HEK293 (cell line): ENCODE data around the gene IER2.

ENCODE experiments used
- EGR2 ChIP-seq: fragments of 450-650 bp; formaldehyde crosslinking; IDR thresholded peaks from 2 replicates; pipeline ENCODE4 v1.5.1; 2016; ENCODE audit warnings: low read depth, missing biosample characterization, missing genetic modification characterization
- GFI1B ChIP-seq: fragments of 450-650 bp; formaldehyde crosslinking; IDR thresholded peaks from 2 replicates; pipeline ENCODE4 v1.5.1; 2016; ENCODE audit warnings: missing biosample characterization, missing genetic modification characterization
- GLIS2 ChIP-seq: fragments of 450-650 bp; formaldehyde crosslinking; IDR thresholded peaks from 2 replicates; pipeline ENCODE4 v1.5.1; 2016; ENCODE audit warnings: missing biosample characterization, missing genetic modification characterization
- KLF8 ChIP-seq: fragments of 450-650 bp; formaldehyde crosslinking; IDR thresholded peaks from 2 replicates; pipeline ENCODE4 v1.5.1; 2016; ENCODE audit warnings: missing biosample characterization, missing genetic modification characterization
- MYNN ChIP-seq: fragments of 450-650 bp; formaldehyde crosslinking; IDR thresholded peaks from 2 replicates; pipeline ENCODE4 v1.5.1; 2016; ENCODE audit warnings: missing biosample characterization, missing genetic modification characterization, borderline replicate concordance
- PRDM4 ChIP-seq: fragments of 450-650 bp; formaldehyde crosslinking; IDR thresholded peaks from 2 replicates; pipeline ENCODE4 v1.5.1; 2017; ENCODE audit warnings: missing biosample characterization, missing genetic modification characterization
- RBAK ChIP-seq: fragments of 450-650 bp; formaldehyde crosslinking; IDR thresholded peaks from 2 replicates; pipeline ENCODE4 v1.5.1; 2016; ENCODE audit warnings: missing biosample characterization, missing genetic modification characterization
- REPIN1 ChIP-seq: fragments of 450-650 bp; formaldehyde crosslinking; IDR thresholded peaks from 2 replicates; pipeline ENCODE4 v1.5.1; 2017; ENCODE audit warnings: missing biosample characterization, missing genetic modification characterization, low read depth
- SP3 ChIP-seq: fragments of 450-650 bp; formaldehyde crosslinking; IDR thresholded peaks from 2 replicates; pipeline ENCODE4 v1.5.1; 2016; ENCODE audit warnings: missing biosample characterization, missing genetic modification characterization
- YY1 ChIP-seq: fragments of 450-650 bp; formaldehyde crosslinking; IDR thresholded peaks from 2 replicates; pipeline ENCODE4 v1.5.1; 2018; ENCODE audit warnings: missing biosample characterization, missing genetic modification characterization
- ZBTB48 ChIP-seq: fragments of 450-650 bp; formaldehyde crosslinking; IDR thresholded peaks from 2 replicates; pipeline ENCODE4 v1.5.1; 2016; ENCODE audit warnings: missing biosample characterization, missing genetic modification characterization
- ZBTB8A ChIP-seq: fragments of 450-650 bp; formaldehyde crosslinking; IDR thresholded peaks from 2 replicates; pipeline ENCODE4 v1.5.1; 2016; ENCODE audit warnings: missing biosample characterization, missing genetic modification characterization
- ZNF146 ChIP-seq: fragments of 450-650 bp; formaldehyde crosslinking; IDR thresholded peaks from 2 replicates; pipeline ENCODE4 v1.5.1; 2016; ENCODE audit warnings: missing biosample characterization, missing genetic modification characterization
- ZNF155 ChIP-seq: fragments of 450-650 bp; formaldehyde crosslinking; IDR thresholded peaks from 2 replicates; pipeline ENCODE4 v1.5.1; 2016; ENCODE audit warnings: missing biosample characterization, missing genetic modification characterization
- ZNF16 ChIP-seq: fragments of 450-650 bp; formaldehyde crosslinking; IDR thresholded peaks from 2 replicates; pipeline ENCODE4 v1.5.1; 2016; ENCODE audit warnings: low read depth, missing biosample characterization, missing genetic modification characterization
- ZNF211 ChIP-seq: fragments of 450-650 bp; formaldehyde crosslinking; IDR thresholded peaks from 2 replicates; pipeline ENCODE4 v1.5.1; 2016; ENCODE audit warnings: low read depth, missing biosample characterization, missing genetic modification characterization
- ZNF248 ChIP-seq: fragments of 450-650 bp; formaldehyde crosslinking; IDR thresholded peaks from 2 replicates; pipeline ENCODE4 v1.5.1; 2017; ENCODE audit warnings: missing biosample characterization, missing genetic modification characterization
- ZNF280D ChIP-seq: fragments of 450-650 bp; formaldehyde crosslinking; IDR thresholded peaks from 2 replicates; pipeline ENCODE4 v1.5.1; 2016; ENCODE audit warnings: missing biosample characterization, missing genetic modification characterization
- ZNF292 ChIP-seq: fragments of 450-650 bp; formaldehyde crosslinking; IDR thresholded peaks from 2 replicates; pipeline ENCODE4 v1.5.1; 2016; ENCODE audit warnings: low read depth, missing biosample characterization, missing genetic modification characterization, borderline replicate concordance
- ZNF302 ChIP-seq: fragments of 450-650 bp; formaldehyde crosslinking; IDR thresholded peaks from 2 replicates; pipeline ENCODE4 v1.5.1; 2016; ENCODE audit warnings: missing biosample characterization, missing genetic modification characterization, low read depth
- ZNF335 ChIP-seq: fragments of 450-650 bp; formaldehyde crosslinking; conservative IDR thresholded peaks from 2 replicates; pipeline ENCODE4 v1.5.1; 2016; ENCODE audit warnings: missing biosample characterization, missing genetic modification characterization
- ZNF350 ChIP-seq: fragments of 450-650 bp; formaldehyde crosslinking; IDR thresholded peaks from 2 replicates; pipeline ENCODE4 v1.5.0; 2017; ENCODE audit warnings: missing biosample characterization, mild to moderate bottlenecking, missing genetic modification characterization
- ZNF354C ChIP-seq: fragments of 450-650 bp; formaldehyde crosslinking; IDR thresholded peaks from 2 replicates; pipeline ENCODE4 v1.5.1; 2016; ENCODE audit warnings: missing biosample characterization, missing genetic modification characterization, low read depth, borderline replicate concordance
- ZNF391 ChIP-seq: fragments of 450-650 bp; formaldehyde crosslinking; IDR thresholded peaks from 2 replicates; pipeline ENCODE4 v1.5.1; 2016; ENCODE audit warnings: low read depth, missing biosample characterization, missing genetic modification characterization, borderline replicate concordance
- ZNF394 ChIP-seq: fragments of 450-650 bp; formaldehyde crosslinking; IDR thresholded peaks from 2 replicates; pipeline ENCODE4 v1.5.1; 2016; ENCODE audit warnings: missing biosample characterization, missing genetic modification characterization, mild to moderate bottlenecking, moderate library complexity, borderline replicate concordance
- ZNF488 ChIP-seq: fragments of 450-650 bp; formaldehyde crosslinking; IDR thresholded peaks from 2 replicates; pipeline ENCODE4 v1.5.1; 2016; ENCODE audit warnings: missing biosample characterization, missing genetic modification characterization
- ZNF530 ChIP-seq: fragments of 450-650 bp; formaldehyde crosslinking; IDR thresholded peaks from 2 replicates; pipeline ENCODE4 v1.5.1; 2016; ENCODE audit warnings: low read depth, missing biosample characterization, missing genetic modification characterization
- ZNF555 ChIP-seq: fragments of 450-650 bp; formaldehyde crosslinking; conservative IDR thresholded peaks from 2 replicates; pipeline ENCODE4 v1.5.1; 2017; ENCODE audit warnings: missing biosample characterization, mild to moderate bottlenecking, missing genetic modification characterization, inconsistent platforms
- ZNF621 ChIP-seq: fragments of 450-650 bp; formaldehyde crosslinking; IDR thresholded peaks from 2 replicates; pipeline ENCODE4 v1.5.1; 2017; ENCODE audit warnings: missing biosample characterization, missing genetic modification characterization
- ZNF623 ChIP-seq: fragments of 450-650 bp; formaldehyde crosslinking; IDR thresholded peaks from 2 replicates; pipeline ENCODE4 v1.5.1; 2016; ENCODE audit warnings: missing biosample characterization, missing genetic modification characterization
- ZNF692 ChIP-seq: fragments of 450-650 bp; formaldehyde crosslinking; IDR thresholded peaks from 2 replicates; pipeline ENCODE4 v1.5.1; 2016; ENCODE audit warnings: missing biosample characterization, missing genetic modification characterization
- ZNF747 ChIP-seq: fragments of 450-650 bp; formaldehyde crosslinking; IDR thresholded peaks from 2 replicates; pipeline ENCODE4 v1.5.1; 2016; ENCODE audit warnings: missing biosample characterization, missing genetic modification characterization
- ZNF777 ChIP-seq: fragments of 450-650 bp; formaldehyde crosslinking; IDR thresholded peaks from 2 replicates; pipeline ENCODE4 v1.5.1; 2017; ENCODE audit warnings: missing biosample characterization, missing genetic modification characterization, borderline replicate concordance
- ZXDB ChIP-seq: fragments of 450-650 bp; formaldehyde crosslinking; IDR thresholded peaks from 2 replicates; pipeline ENCODE4 v1.5.1; 2016; ENCODE audit warnings: missing biosample characterization, missing genetic modification characterization

Gene IER2

GRCh38 chr19:13152974-13153568, 2.9 kb downstream of the IER2 start (continued):
- TF ChIP-seq ZNF280D (tag by site-specific recombination) (peak; percentile 55; the same call in 1 of the 2 replicates), ZNF488 (tag by site-specific recombination) (0 out of 2 replicates have a peak, but pooled peaks have one; percentile 44), ZNF350 (tag by site-specific recombination) (no peak), ZBTB8A (tag by site-specific recombination) (peak; percentile 53), ZNF747 (no peak; the same call in 1 of the 2 replicates), ZBTB48 (0 out of 2 replicates have a peak, but pooled peaks have one; percentile 33), SP3 (tag by site-specific recombination) (peak; percentile 91), ZNF302 (no peak), GFI1B (tag by site-specific recombination) (peak; percentile 35; the same call in 1 of the 2 replicates), MYNN (no peak), PRDM4 (tag by site-specific recombination) (peak; percentile 68), ZNF16 (tag by site-specific recombination) (no peak), ZNF621 (tag by site-specific recombination) (no peak), ZNF555 (no peak), KLF8 (tag by site-specific recombination) (peak; percentile 86), REPIN1 (tag by site-specific recombination) (peak; percentile 82; the same call in 1 of the 2 replicates), YY1 (tag by site-specific recombination) (peak; percentile 69), ZNF394 (tag by site-specific recombination) (peak; percentile 78), ZNF248 (0 out of 2 replicates have a peak, but pooled peaks have one; percentile 66), ZNF391 (tag by site-specific recombination) (peak; percentile 92; the same call in 1 of the 2 replicates), ZNF623 (peak; percentile 49), ZNF530 (no peak), ZNF292 (no peak), ZNF692 (tag by site-specific recombination) (peak; percentile 46), ZNF354C (tag by site-specific recombination) (no peak), GLIS2 (tag by site-specific recombination) (0 out of 2 replicates have a peak, but pooled peaks have one; percentile 42), ZNF211 (tag by site-specific recombination) (no peak), EGR2 (tag by site-specific recombination) (peak; percentile 79), ZNF146 (no peak), ZNF777 (tag by site-specific recombination) (peak; percentile 94), ZNF335 (tag by site-specific recombination) (peak; percentile 17; the same call in 1 of the 2 replicates), ZNF155 (tag by site-specific recombination) (no peak), ZXDB (tag by site-specific recombination) (peak; percentile 85; the same call in 1 of the 2 replicates), RBAK (tag by site-specific recombination) (no peak)
